Measurements from ENCODE around the gene SORBS1.
"Not testable (repeated sequence)": the region's sequence is repeated elsewhere in the genome, so short reads cannot be mapped to it uniquely, and the experiment has no call there.

Gene SORBS1

GRCh38 chr10:95480102-95480900 is 80.9 kb downstream of the SORBS1 start:
- DNase-seq, result no peak

GRCh38 chr10:95478935-95479334 is 82.2 kb downstream of the SORBS1 start:
- no peak for DNase-seq

GRCh38 chr10:95478185-95478584 is 83.0 kb downstream of the SORBS1 start:
- DNase-seq, result no peak

DNA sequence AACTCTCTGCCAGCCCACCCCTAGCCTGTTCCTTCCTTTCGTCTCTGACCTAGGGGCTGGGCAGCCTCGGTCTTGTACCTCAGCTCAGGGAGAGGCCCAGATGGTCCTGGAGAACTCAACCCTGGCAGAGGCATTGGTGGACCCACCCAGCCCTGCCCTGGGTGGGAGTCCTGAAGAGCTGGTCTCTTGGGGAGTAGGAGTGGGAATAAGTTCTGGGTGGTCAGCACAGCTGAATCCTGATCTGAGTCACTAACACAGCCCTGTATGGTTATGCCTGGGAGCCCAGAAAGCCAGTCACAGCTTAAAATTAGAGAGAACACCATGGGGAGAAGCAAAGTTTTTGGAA is 84.0 kb downstream of the SORBS1 start:
- no peak for DNase-seq

GRCh38 chr10:95476469-95477174 is 84.5 kb downstream of the SORBS1 start:
- DNase-seq, result peak in 1 of 2 donors; percentile 75

DNA sequence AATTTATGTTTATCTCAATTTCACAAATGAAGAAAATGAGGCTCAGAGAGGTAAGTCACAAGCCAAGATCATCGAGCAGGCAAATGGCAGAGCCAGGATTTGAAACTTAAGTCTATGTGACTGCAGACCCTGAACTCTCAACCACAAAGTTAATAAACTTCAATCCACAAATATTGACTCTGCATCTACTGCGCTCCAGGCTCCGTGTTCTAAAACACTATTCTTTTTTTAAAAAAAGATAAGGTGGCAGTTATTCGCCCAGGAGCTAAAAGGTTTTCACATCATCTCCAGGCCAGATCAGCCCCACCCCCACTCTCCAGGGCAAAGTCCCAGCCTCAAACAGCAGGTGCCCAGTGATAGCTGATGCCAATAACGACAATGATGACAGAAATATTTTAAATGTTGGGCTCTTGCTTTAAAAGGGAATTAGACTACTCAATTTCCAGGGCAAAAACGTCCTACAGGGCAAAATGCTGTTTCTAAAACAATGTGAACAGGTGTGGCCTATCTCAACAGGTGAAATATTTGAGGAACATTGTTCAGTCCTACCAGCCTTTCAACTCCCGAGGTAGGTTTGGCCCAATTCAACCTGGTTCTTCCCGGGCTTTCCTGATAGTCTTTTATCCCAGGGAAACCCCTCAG is 85.2 kb downstream of the SORBS1 start:
- DNase-seq, result no peak

- no peak for DNase-seq
Measured at GRCh38 chr10:95475003-95475383, 86.2 kb downstream of the SORBS1 start.

GRCh38 chr10:95474228-95475002 is 86.8 kb downstream of the SORBS1 start:
- no peak for DNase-seq

DNA sequence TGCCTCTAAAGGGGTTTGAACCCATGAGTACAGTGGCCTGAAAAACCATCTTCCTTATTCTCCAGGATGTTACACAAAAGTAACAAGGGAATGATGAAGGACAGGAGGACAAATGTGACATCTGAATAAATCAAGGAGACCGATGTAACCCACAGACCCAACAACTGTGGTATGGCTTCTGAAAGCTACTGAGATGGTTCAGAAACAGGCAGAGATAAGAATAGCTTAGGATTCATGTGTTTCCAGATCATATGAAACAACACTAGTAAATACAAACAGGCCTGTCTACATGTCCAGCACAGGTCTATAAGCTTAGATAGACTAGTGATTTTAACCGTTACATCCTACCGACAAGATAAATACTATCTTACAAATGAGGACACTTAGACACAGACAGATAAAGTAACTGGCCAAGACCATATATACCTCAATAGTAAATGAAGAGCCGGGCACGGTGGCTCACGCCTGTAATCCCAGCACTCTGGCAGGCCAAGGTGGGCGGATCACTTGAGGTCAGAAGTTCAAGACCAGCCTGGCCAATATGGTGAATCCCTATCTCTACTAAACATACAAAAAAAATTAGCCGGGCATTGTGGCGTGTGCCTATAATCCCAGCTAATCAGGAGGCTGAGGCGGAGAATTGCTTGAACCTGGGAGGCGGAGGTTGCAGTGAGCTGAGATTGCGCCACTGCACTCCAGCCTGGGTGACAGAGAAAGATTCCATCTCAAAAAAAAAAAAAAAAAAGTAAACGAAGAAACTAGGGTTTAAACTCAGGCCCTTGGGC is 88.7 kb downstream of the SORBS1 start:
- DNase-seq, result no peak

DNA sequence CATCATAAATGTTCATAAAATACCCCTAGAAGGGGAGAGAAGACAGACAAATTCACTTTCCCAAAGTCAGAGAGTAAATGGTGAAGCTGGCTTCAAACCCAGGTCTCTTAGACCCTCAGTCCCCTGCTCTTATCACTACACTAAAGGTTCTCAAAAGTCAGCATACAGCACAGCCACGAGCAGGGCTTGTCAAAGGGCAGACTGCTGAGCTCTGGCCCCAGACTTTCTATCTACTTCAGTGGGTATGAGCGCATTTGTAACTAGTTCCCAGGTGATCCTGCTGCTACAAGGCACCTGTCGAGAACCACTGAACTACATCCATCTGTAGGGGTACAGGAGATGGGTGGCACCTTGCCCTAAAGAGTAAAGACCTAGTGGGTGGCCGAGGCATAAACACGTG is 91.5 kb downstream of the SORBS1 start:
- DNase-seq, result no peak

- DNase-seq, result no peak
Measured at GRCh38 chr10:95469251-95469650, 91.9 kb downstream of the SORBS1 start.

GRCh38 chr10:95467642-95468041 is 93.5 kb downstream of the SORBS1 start:
- DNase-seq, result not testable (repeated sequence)

- DNase-seq, result no peak
Measured at GRCh38 chr10:95467162-95467599, 94.0 kb downstream of the SORBS1 start.

DNA sequence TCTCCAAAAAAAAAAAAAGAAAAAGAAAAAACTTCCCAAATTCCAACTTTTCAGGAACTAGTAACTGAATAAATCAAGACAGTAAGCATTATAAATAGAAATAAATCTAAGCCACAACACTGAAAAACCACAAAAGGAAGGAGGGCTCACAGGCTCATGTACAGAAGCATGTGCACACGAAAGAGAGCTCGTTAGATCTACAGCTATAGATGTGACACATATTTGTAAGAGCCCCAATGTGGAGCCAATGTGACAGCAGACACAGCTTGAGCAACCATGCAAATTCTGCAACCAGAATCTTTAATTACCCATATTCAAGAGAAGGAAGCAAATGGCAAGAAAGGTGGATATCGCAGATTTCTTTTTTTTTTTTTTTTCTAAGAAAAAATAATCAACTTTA is 94.7 kb downstream of the SORBS1 start:
- DNase-seq, result no peak

DNA sequence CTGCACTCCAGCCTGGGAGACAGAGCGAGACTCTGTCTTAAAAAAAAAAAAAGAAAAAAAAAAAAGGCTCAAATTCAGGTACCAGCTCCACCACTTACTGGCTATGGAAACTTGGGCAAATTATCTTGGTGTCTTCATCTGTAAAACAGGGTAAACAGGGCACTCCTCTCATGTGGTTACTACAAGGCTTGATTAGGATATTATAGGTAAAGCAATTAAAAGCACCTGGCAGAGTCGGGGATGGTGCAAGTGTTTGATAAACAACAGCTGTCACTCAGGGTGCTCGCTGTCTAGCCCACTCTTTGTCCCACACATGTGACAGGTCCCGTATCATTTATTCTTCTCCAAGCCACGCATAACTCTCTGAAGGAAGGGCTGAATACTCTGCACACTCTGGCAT is 96.9 kb downstream of the SORBS1 start:
- DNase-seq, result no peak

DNA sequence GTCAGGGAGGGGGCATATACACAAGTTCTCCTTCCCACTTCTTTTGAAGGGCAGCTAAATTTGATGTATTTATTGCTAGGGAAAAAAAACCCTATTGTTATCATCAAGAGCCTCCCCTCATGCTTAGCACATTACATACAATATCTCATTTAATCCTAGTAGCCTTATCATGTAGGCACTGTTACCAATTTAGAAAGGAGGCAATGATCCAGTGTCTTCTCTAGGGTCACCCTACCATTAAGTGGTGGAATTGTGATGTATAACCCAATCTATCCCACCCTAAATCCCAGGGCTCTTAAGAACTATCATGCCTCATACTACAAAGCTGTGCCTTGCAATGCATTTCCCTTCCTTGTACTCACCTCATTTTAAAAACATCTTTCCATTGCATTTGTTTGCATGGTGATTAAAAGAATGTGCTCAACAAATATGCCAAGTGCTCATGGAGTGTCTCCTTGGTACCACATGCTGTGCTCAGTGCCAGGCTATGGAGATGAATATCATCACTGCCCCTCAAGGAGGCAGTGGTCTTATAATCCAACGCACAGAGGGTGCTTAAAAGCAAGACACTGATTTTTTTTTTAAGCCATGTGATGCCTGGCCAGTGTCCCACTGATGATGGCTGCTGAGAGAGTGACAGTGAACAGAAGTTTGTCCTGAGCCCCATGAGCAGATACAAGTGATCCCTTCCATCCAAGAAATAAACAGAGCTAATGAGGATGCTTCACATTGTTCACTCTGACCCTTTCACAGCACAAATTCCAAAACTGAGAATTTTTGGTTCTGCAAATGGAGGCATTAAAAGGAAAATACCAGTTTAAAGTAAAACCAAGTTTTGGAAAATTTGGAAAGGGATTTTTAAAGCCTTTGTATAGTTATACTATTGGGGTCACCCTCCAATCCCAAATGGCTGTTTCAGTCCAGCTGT is 98.2 kb downstream of the SORBS1 start:
- DNase-seq, result no peak

DNA sequence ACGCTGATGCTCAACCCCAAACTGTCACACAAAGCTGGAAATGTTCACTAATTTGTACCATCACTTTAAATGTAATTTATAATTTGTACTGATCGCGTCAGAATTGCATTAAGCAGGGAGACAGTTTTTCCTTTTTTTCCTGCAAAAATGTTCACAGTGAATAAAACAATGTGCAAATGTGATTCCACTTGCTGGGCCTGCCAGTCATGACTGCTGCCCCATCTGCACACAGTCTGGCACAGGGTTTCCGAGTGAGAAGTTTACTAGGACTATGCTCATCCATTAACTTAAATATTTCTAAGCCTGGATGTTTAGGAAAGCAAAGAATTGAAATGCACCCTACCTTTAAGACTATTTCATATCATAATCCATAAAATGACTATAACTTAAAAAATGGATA is 99.6 kb downstream of the SORBS1 start:
- no peak for DNase-seq

- no peak for DNase-seq
Measured at GRCh38 chr10:95459446-95460045, 101.6 kb downstream of the SORBS1 start.

- DNase-seq, result no peak
Measured at GRCh38 chr10:95458871-95459270, 102.3 kb downstream of the SORBS1 start.

DNA sequence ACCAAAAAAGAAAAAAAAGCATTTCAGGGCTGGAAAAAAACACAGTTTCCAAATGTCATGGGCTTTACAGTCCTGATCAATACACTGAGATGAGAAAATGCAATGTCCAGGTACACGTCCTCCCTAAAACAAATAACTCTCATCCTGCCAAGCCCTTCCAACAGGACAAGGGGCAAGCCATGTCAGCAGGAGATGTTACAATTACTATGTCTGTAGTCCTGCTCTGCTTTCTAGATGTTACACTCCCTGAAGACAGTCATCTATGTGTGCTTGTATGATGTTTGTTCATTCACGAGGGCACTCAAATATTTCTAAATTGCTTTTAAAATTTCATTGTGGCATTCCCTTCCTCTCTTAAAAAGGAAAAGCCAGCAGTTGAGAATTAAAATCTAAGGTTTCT is 103.2 kb downstream of the SORBS1 start:
- DNase-seq, result no peak
